Natural killer cell treated with Interleukin-12 subunit alpha and Interleukin-12 subunit beta and Interleukin-15 and Interleukin-18, amount 100 ng/mL, for 72 hours (primary cell): ENCODE data around the gene CELF4. TPM values are rescaled to one million over a fixed set of nuclear protein-coding genes. Genes with fewer than 3 reads are reported as not detected.

ENCODE experiments used
- ATAC-seq, 2 donors: fragments of 150-1000 bp; cut with Tn5 transposase in 1 of 2; sonication (Bioruptor Pico), chemical (Tn5 transposase) in 1 of 2; 2 replicates each; pipeline ENCODE4 v1.10.0; 2021
- DNase-seq: peaks from one replicate; pipeline ENCODE4 v3.0.0; 2022; ENCODE audit warnings: low spot score
- H3K27ac Mint-ChIP-seq, 2 donors: 1 replicate in 1 of 2; 2 replicates in 1 of 2; pipeline ENCODE4 v1.8.0; 2022; ENCODE audit warnings: mixed read lengths in 2 of 2, mild to moderate bottlenecking in 1 of 2, moderate library complexity in 1 of 2
- H3K27me3 Mint-ChIP-seq, 2 donors: 1 replicate in 1 of 2; 2 replicates in 1 of 2; pipeline ENCODE4 v1.8.0; 2022; ENCODE audit warnings: mixed read lengths in 2 of 2
- H3K36me3 Mint-ChIP-seq: one replicate; pipeline ENCODE4 v1.8.0; 2022; ENCODE audit warnings: mixed read lengths
- H3K4me1 Mint-ChIP-seq, 2 donors: 1 replicate in 1 of 2; 2 replicates in 1 of 2; pipeline ENCODE4 v1.8.0; 2022; ENCODE audit warnings: low read depth in 2 of 2, mixed read lengths in 2 of 2, mild to moderate bottlenecking in 1 of 2
- H3K4me3 Mint-ChIP-seq: one replicate; pipeline ENCODE4 v1.8.0; 2022; ENCODE audit warnings: mixed read lengths
- H3K9me3 Mint-ChIP-seq: 2 replicates; pipeline ENCODE4 v1.8.0; 2022; ENCODE audit warnings: mixed read lengths
- total RNA-seq, 2 donors: library from RNA; stranded (reverse); gene quantifications; one replicate each; pipeline ENCODE4 v1.2.3, GENCODE V29; 2022

CELF4 gene
- total RNA-seq, 2 donors from 2014 or later, result not detected

GRCh38 chr18:37567061-37567993 is 1.7 kb upstream of the CELF4 start:
- Mint-ChIP-seq H3K27ac (no peak overlapping the region), H3K9me3 (no peaks in the 10 kb centered on the region), H3K27me3 (peaks cover 52 to 69% of the 10 kb centered on the region in 2 donors), H3K4me3 (no peak overlapping the region), H3K4me1 (peaks cover 5 to 7% of the 10 kb centered on the region in 2 donors), H3K36me3 (no peaks in the 10 kb centered on the region)
- ATAC-seq (no peak), DNase-seq (no peak)

- no peaks in the 10 kb centered on the region for H3K9me3 Mint-ChIP-seq
- peaks cover 58 to 73% of the 10 kb centered on the region in 2 donors for H3K27me3 Mint-ChIP-seq
- ATAC-seq (no peak), DNase-seq (no peak)
- no peak overlapping the region for H3K4me3 Mint-ChIP-seq
- H3K27ac Mint-ChIP-seq, result no peak overlapping the region
- H3K36me3 Mint-ChIP-seq, result no peaks in the 10 kb centered on the region
- peaks cover 5 to 7% of the 10 kb centered on the region in 2 donors for H3K4me1 Mint-ChIP-seq
Measured at GRCh38 chr18:37566479-37567060, 972 bp upstream of the CELF4 start.

GRCh38 chr18:37565977-37566478 is 430 bp upstream of the CELF4 start:
- peaks cover 58 to 72% of the 10 kb centered on the region in 2 donors for H3K27me3 Mint-ChIP-seq
- no peaks in the 10 kb centered on the region for H3K36me3 Mint-ChIP-seq
- H3K4me1 Mint-ChIP-seq, result peaks cover 5 to 7% of the 10 kb centered on the region in 2 donors
- DNase-seq (no peak), ATAC-seq (no peak)
- H3K27ac Mint-ChIP-seq, result no peak overlapping the region
- no peak overlapping the region for H3K4me3 Mint-ChIP-seq
- no peaks in the 10 kb centered on the region for H3K9me3 Mint-ChIP-seq

- H3K27me3 Mint-ChIP-seq, result peaks cover 50 to 59% of the 10 kb centered on the region in 2 donors
- no peaks in the 10 kb centered on the region for H3K36me3 Mint-ChIP-seq
- no peaks in the 10 kb centered on the region for H3K9me3 Mint-ChIP-seq
- DNase-seq, result no peak
- no peak for ATAC-seq
- peaks cover 5 to 7% of the 10 kb centered on the region in 2 donors for H3K4me1 Mint-ChIP-seq
- no peak overlapping the region for H3K4me3 Mint-ChIP-seq
- no peak overlapping the region for H3K27ac Mint-ChIP-seq
Measured at GRCh38 chr18:37564711-37565100, 892 bp downstream of the CELF4 start.

- no peak overlapping the region for H3K4me3 Mint-ChIP-seq
- no peaks in the 10 kb centered on the region for H3K9me3 Mint-ChIP-seq
- DNase-seq (no peak), ATAC-seq (no peak)
- no peak overlapping the region for H3K27ac Mint-ChIP-seq
- H3K4me1 Mint-ChIP-seq, result peaks cover 5 to 13% of the 10 kb centered on the region in 2 donors
- no peaks in the 10 kb centered on the region for H3K36me3 Mint-ChIP-seq
- H3K27me3 Mint-ChIP-seq, result peaks cover 51 to 58% of the 10 kb centered on the region in 2 donors
Measured at GRCh38 chr18:37563931-37564392, 1.6 kb downstream of the CELF4 start.

GRCh38 chr18:37561986-37562385 is 3.6 kb downstream of the CELF4 start:
- Mint-ChIP-seq H3K4me3 (no peak overlapping the region), H3K4me1 (peaks cover 5 to 9% of the 10 kb centered on the region in 2 donors)

GRCh38 chr18:37560003-37560402 is 5.6 kb downstream of the CELF4 start:
- H3K4me3 Mint-ChIP-seq, result no peak overlapping the region
- H3K4me1 Mint-ChIP-seq, result peaks cover 0 to 6% of the 10 kb centered on the region in 2 donors
- DNase-seq (peak; percentile 16), ATAC-seq (no peak)
- no peaks in the 10 kb centered on the region for H3K36me3 Mint-ChIP-seq
- H3K27me3 Mint-ChIP-seq, result peaks cover 29 to 31% of the 10 kb centered on the region in 2 donors
- H3K27ac Mint-ChIP-seq, result no peak overlapping the region
- no peaks in the 10 kb centered on the region for H3K9me3 Mint-ChIP-seq

More at GRCh38 chr18:37561986-37562385, 3.6 kb downstream of the CELF4 start:
- ATAC-seq, result no peak
- Mint-ChIP-seq H3K27me3 (peaks cover 38 to 44% of the 10 kb centered on the region in 2 donors), H3K9me3 (no peaks in the 10 kb centered on the region), H3K36me3 (no peaks in the 10 kb centered on the region), H3K27ac (no peak overlapping the region)
- DNase-seq, result no peak

GRCh38 chr18:37559194-37559593 is 6.4 kb downstream of the CELF4 start:
- Mint-ChIP-seq H3K27me3 (peaks cover 20 to 25% of the 10 kb centered on the region in 2 donors), H3K4me1 (peaks cover 0 to 6% of the 10 kb centered on the region in 2 donors), H3K9me3 (no peaks in the 10 kb centered on the region), H3K36me3 (no peaks in the 10 kb centered on the region), H3K4me3 (no peak overlapping the region), H3K27ac (no peak overlapping the region)
- DNase-seq, result no peak
- no peak for ATAC-seq

GRCh38 chr18:37554399-37554787 is 11.2 kb downstream of the CELF4 start:
- no peaks in the 10 kb centered on the region for H3K36me3 Mint-ChIP-seq
- ATAC-seq (no peak), DNase-seq (no peak)
- H3K4me3 Mint-ChIP-seq, result no peak overlapping the region
- no peaks in the 10 kb centered on the region for H3K9me3 Mint-ChIP-seq
- H3K27me3 Mint-ChIP-seq, result peaks cover 4 to 6% of the 10 kb centered on the region in 2 donors
- no peak overlapping the region for H3K27ac Mint-ChIP-seq
- H3K4me1 Mint-ChIP-seq, result peaks cover 0 to 4% of the 10 kb centered on the region in 2 donors

- H3K4me1 Mint-ChIP-seq, result no peaks in the 10 kb centered on the region
- ATAC-seq (peak in 1 of 2 donors; percentile 11), DNase-seq (peak; percentile 51)
- H3K9me3 Mint-ChIP-seq, result no peaks in the 10 kb centered on the region
- H3K27ac Mint-ChIP-seq, result no peak overlapping the region
- H3K36me3 Mint-ChIP-seq, result no peaks in the 10 kb centered on the region
- no peak overlapping the region for H3K4me3 Mint-ChIP-seq
- H3K27me3 Mint-ChIP-seq, result no peaks in the 10 kb centered on the region
Measured at GRCh38 chr18:37553633-37554398, 11.8 kb downstream of the CELF4 start.

GRCh38 chr18:37552286-37552685 is 13.3 kb downstream of the CELF4 start:
- H3K4me1 Mint-ChIP-seq, result no peaks in the 10 kb centered on the region
- H3K36me3 Mint-ChIP-seq, result no peaks in the 10 kb centered on the region
- ATAC-seq (no peak), DNase-seq (no peak)
- H3K9me3 Mint-ChIP-seq, result no peaks in the 10 kb centered on the region
- peaks cover 0 to 4% of the 10 kb centered on the region in 2 donors for H3K27me3 Mint-ChIP-seq
- H3K27ac Mint-ChIP-seq, result no peak overlapping the region
- no peak overlapping the region for H3K4me3 Mint-ChIP-seq

GRCh38 chr18:37551846-37552245 is 13.8 kb downstream of the CELF4 start:
- H3K9me3 Mint-ChIP-seq, result no peaks in the 10 kb centered on the region
- no peaks in the 10 kb centered on the region for H3K36me3 Mint-ChIP-seq
- no peak overlapping the region for H3K4me3 Mint-ChIP-seq
- ATAC-seq (no peak), DNase-seq (no peak)
- peaks cover 0 to 4% of the 10 kb centered on the region in 2 donors for H3K27me3 Mint-ChIP-seq
- no peaks in the 10 kb centered on the region for H3K4me1 Mint-ChIP-seq
- H3K27ac Mint-ChIP-seq, result no peak overlapping the region

- H3K36me3 Mint-ChIP-seq, result no peaks in the 10 kb centered on the region
- ATAC-seq (no peak), DNase-seq (peak; percentile 8)
- no peak overlapping the region for H3K4me3 Mint-ChIP-seq
- no peaks in the 10 kb centered on the region for H3K4me1 Mint-ChIP-seq
- no peaks in the 10 kb centered on the region for H3K9me3 Mint-ChIP-seq
- no peak overlapping the region for H3K27ac Mint-ChIP-seq
- peaks cover 0 to 4% of the 10 kb centered on the region in 2 donors for H3K27me3 Mint-ChIP-seq
Measured at GRCh38 chr18:37551249-37551648, 14.3 kb downstream of the CELF4 start.
